Measurements from ENCODE around the gene GPRC5A. TPM values are rescaled to one million over a fixed set of nuclear protein-coding genes. Genes with fewer than 3 reads are reported as not detected.

The GPRC5A gene
- total RNA-seq, 1 experiment from 2014 or later, result 2.6 TPM

GRCh38 chr12:12909228-12909994 lies 18.0 kb downstream of the GPRC5A start:
- no peak for DNase-seq (ENCODE audit: low read depth)

- DNase-seq (ENCODE audit: low read depth), result no peak
Observed at GRCh38 chr12:12909995-12910420, 18.6 kb downstream of the GPRC5A start.

- DNase-seq (ENCODE audit: low read depth), result no peak
Observed at GRCh38 chr12:12912711-12913110, 21.3 kb downstream of the GPRC5A start.

- DNase-seq (ENCODE audit: low read depth), result no peak
Observed at GRCh38 chr12:12915656-12916055, 24.3 kb downstream of the GPRC5A start.

- peak; percentile 68 for DNase-seq (ENCODE audit: low read depth)
Observed at GRCh38 chr12:12916135-12916944, 25.0 kb downstream of the GPRC5A start.

- no peak for DNase-seq (ENCODE audit: low read depth)
Observed at GRCh38 chr12:12917517-12917916, 26.2 kb downstream of the GPRC5A start.

- peak; percentile 22 for DNase-seq (ENCODE audit: low read depth)
Observed at GRCh38 chr12:12918781-12919389, 27.5 kb downstream of the GPRC5A start.

GRCh38 chr12:12919666-12920435 lies 28.5 kb downstream of the GPRC5A start:
- no peak for DNase-seq (ENCODE audit: low read depth)

- DNase-seq (ENCODE audit: low read depth), result peak; percentile 85
Observed at GRCh38 chr12:12922191-12922616, 30.8 kb downstream of the GPRC5A start.

- DNase-seq (ENCODE audit: low read depth), result no peak
Observed at GRCh38 chr12:12922978-12923377, 31.6 kb downstream of the GPRC5A start.

GRCh38 chr12:12924169-12924568 lies 32.8 kb downstream of the GPRC5A start:
- DNase-seq (ENCODE audit: low read depth), result no peak

GRCh38 chr12:12925388-12925787 lies 34.0 kb downstream of the GPRC5A start:
- DNase-seq (ENCODE audit: low read depth), result no peak

GRCh38 chr12:12926571-12927071 lies 35.3 kb downstream of the GPRC5A start:
- DNase-seq (ENCODE audit: low read depth), result peak; percentile 21

GRCh38 chr12:12927211-12928079 lies 36.1 kb downstream of the GPRC5A start:
- no peak for DNase-seq (ENCODE audit: low read depth)

- no peak for DNase-seq (ENCODE audit: low read depth)
Observed at GRCh38 chr12:12929696-12930095, 38.3 kb downstream of the GPRC5A start.

- no peak for DNase-seq (ENCODE audit: low read depth)
Observed at GRCh38 chr12:12930633-12931219, 39.4 kb downstream of the GPRC5A start.

GRCh38 chr12:12933742-12934141 lies 42.4 kb downstream of the GPRC5A start:
- no peak for DNase-seq (ENCODE audit: low read depth)

GRCh38 chr12:12934556-12934955 lies 43.2 kb downstream of the GPRC5A start:
- DNase-seq (ENCODE audit: low read depth), result no peak

GRCh38 chr12:12936983-12937491 lies 45.7 kb downstream of the GPRC5A start:
- no peak for DNase-seq (ENCODE audit: low read depth)

- DNase-seq (ENCODE audit: low read depth), result no peak
Observed at GRCh38 chr12:12938541-12938940, 47.2 kb downstream of the GPRC5A start.

Data from LHCN-M2 (cell line).